Neural progenitor cell (in vitro differentiated cells): ENCODE data around the gene EVL.

ENCODE experiments used
- CTCF ChIP-seq: fragments of 200-600 bp; sonication (generic); IDR thresholded peaks from 2 replicates; pipeline ENCODE4 v1.5.1; 2017; ENCODE audit warnings: antibody characterized with exemption, mild to moderate bottlenecking
- EZH2 ChIP-seq: fragments of 200-600 bp; sonication (generic); IDR thresholded peaks from 2 replicates; pipeline ENCODE4 v1.6.1; 2017; ENCODE audit warnings: antibody characterized with exemption, mild to moderate bottlenecking, moderate library complexity

DNA sequence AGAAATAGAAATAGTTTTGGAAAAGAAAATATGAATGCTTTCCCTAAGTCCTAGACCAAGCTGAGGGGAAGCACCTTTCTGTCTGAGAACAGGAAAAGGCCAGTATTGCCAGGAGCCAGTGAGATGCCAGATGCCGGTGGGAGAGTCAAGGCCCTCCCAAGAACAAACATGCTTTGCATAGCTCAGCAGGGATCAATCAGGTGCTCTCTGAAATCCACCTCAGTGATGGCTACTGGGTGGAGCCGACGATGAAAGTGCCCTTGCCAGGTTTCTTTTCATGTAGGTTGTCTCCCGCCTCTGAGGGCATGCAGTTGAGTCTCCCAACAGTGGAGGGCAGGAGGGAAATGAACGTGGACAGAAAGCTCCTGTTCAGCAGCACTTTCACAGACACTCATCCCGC is 66.0 kb downstream of the EVL start:
- no peak for TF ChIP-seq CTCF
- TF ChIP-seq EZH2: no peak
